HG03280 (cell line): Measurements from ENCODE around the gene ATMIN.

Source experiments
- ATAC-seq: cut with Tn5 transposase; IDR thresholded peaks from one replicate; pipeline ENCODE4 v1.9.1; 2021; ENCODE audit warnings: mild to moderate bottlenecking, moderate library complexity; ENCODE audit not compliant: unreplicated experiment

ATMIN gene

DNA sequence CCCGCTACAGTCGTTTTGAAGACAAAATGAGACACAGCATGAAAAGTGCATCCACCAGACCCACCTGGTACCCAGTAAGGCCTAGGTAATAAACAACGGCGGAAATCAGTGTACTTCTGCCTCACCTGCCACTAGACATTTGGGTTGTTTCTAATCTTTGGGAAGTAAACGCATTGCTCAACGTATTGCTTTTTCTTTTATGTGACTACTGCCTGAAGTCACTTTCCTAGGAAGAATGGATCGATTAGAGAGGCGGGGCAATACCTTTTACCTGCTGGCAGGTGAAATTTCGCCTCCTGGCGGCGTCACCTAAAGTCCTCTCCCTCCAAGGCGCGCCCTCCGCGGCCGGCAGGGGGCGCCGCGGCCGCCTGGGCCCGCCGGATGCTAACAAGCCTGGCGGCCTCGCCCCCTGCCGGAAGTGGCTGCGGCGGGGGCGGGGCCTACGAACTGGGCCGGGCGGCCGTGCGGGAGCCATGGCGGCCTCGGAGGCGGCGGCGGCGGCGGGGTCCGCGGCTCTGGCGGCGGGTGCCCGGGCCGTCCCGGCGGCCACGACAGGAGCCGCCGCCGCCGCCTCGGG is at the start of gene ATMIN:
TSS of gene ATMIN (plus strand) at position 445 of the 577 bp plus-strand sequence. CDS start at position 474, 29 bp downstream.
- ATAC-seq: peak; percentile 93

GRCh38 chr16:80986557-80986956 is 49.1 kb upstream of the ATMIN start:
- ATAC-seq: no peak

DNA sequence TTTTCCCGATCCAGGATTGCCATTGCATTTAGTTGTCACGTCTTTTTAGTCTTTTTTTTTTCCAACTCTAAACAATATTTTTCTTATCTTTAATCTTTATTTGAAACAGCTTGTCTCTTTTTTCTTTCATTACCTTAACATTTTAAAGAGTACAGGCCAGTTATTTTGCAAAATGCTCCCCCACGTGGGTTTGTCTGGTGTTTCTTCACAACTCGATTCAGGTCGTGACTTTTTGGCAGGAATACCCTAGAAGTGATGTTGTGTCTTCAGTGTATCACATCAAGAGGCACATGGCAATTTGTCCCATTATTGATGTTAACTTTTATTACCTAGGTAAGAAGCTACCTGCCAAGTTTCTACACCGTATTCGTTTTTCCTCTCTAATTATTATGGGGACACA is 46.9 kb upstream of the ATMIN start:
- ATAC-seq: no peak

DNA sequence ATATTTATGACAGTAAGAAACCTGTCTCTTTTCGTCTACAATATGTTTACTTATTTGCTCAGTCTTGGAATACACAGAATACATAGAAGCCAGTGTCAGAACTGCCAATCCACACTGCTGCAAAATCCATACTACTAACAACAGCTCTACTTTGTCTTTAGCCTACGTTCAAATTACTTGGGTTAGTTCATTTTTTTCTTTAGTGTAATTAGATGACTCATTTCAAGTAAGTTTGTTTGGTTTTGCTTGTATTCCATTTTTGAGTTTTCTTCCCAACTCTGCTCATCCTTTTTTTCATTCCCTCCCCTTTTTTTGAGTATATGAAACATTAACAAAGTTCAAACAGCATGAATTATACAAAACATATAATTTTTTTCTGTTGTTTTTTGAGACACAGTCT is 45.8 kb upstream of the ATMIN start:
- ATAC-seq: no peak

DNA sequence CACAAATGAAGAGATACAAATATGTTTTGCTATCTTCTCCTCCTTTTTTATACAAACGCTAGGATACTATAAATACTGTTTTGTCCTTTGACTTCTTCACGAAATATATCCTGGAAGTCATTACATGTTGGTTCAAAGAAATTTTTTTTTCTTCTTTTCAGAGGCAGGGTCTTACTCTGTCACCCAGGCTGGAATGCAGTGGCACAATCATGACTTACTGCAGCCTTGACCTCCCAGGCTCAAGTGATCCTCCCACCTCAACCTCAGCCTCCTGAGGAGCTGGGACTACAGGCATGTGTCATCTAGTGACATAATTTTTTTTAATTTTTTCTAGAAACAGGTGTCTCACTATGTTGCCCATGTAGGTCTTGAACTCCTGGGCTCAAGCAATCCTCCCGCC is 45.1 kb upstream of the ATMIN start:
- ATAC-seq: no peak

DNA sequence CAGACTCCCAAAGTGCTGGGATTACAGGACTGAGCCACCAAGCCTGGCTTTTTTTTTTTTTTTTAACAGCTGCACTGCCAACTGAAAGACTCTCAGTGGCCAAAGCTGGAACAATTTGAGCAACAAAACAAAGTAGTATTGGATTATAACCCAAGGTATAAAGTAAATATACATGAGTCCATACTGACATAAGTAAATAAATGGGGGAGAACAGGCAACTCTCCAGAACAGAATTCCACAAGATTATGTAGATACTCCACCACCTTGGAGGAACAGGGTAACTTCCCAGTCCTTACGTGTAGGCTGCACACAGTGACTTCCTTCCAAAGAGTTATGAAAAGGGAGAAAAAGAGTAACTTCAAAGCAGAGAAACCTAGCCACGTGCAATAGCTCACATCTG is 44.7 kb upstream of the ATMIN start:
- ATAC-seq: no peak

GRCh38 chr16:80991792-80992430 is 43.7 kb upstream of the ATMIN start:
- ATAC-seq: no peak

GRCh38 chr16:80992676-80993293 is 42.9 kb upstream of the ATMIN start:
- no peak for ATAC-seq

GRCh38 chr16:80993307-80993706 is 42.3 kb upstream of the ATMIN start:
- no peak for ATAC-seq

- no peak for ATAC-seq
Measured at GRCh38 chr16:80993834-80994233, 41.8 kb upstream of the ATMIN start.

DNA sequence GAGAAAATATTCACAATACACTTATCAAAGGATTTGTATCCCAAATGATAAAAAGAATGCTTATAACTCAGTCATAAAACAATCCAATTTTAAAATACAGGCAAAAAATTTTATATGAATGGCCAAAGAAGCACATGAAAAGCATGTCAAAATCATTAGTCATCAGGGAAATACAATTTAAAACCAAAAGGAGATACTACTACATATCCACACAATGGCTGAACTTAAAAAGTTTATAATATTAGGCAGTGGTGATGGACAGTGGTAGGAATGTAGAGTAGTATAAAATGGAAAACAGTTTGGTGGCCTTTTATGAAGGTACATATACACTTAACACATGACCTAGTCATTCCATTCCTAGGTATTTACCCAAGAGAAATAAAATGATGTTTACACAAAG is 41.2 kb upstream of the ATMIN start:
- no peak for ATAC-seq

DNA sequence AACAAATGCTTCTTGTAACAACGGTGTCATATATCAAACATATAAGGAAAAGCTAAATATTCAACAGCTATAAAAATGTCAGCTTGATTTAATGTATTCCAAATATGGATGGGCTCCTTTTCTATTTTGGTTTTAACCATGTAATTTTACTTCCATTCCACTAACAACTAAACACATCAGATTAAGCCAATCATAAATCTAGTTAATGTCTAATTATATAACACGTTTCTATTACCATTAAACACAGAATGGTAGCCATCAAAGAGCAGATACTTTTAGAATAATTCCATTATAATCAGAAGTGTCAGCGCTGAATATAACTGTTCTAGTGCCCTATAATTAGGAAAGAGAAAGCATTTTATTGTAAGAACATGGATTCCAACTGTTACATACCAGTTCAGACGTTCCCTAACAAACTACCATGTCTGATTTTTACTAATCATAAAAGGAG is 38.9 kb upstream of the ATMIN start:
- no peak for ATAC-seq

- ATAC-seq: no peak
Measured at GRCh38 chr16:80997139-80997798, 38.4 kb upstream of the ATMIN start.

DNA sequence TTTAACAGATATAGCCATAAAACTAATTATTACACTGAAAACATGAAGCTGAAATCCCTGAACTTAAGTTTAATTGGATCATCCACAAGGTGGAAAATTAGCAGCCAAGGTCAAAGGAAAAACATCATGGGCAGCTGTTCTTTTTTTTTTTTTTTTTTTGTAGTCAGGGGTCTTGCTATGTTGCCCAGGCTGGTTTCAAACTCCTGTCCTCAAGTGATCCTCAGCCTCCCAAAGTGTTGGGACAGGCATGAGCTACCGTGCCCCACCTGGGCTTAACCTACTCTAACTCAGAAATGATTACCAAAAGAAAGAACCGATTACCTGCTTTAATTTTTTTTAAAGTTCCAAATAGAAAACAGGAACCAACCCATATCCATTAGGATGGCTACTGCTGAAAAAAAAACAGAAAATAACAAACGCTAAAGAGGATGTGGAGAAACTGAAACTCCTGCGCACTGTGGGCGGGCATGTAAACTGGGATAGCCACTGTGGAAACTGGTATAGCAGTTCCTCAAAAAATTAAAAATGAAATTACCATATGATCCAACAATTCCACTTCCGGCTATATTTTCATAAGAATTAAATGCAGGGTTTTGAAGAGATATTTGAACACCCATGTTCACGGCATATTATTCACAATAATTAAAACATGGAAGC is 37.5 kb upstream of the ATMIN start:
- no peak for ATAC-seq

GRCh38 chr16:81000873-81001272 is 34.8 kb upstream of the ATMIN start:
- no peak for ATAC-seq

GRCh38 chr16:81001330-81001729 is 34.3 kb upstream of the ATMIN start:
- no peak for ATAC-seq

GRCh38 chr16:81003064-81003463 is 32.6 kb upstream of the ATMIN start:
- ATAC-seq: no peak

- ATAC-seq: no peak
Measured at GRCh38 chr16:81003610-81004460, 31.8 kb upstream of the ATMIN start.

DNA sequence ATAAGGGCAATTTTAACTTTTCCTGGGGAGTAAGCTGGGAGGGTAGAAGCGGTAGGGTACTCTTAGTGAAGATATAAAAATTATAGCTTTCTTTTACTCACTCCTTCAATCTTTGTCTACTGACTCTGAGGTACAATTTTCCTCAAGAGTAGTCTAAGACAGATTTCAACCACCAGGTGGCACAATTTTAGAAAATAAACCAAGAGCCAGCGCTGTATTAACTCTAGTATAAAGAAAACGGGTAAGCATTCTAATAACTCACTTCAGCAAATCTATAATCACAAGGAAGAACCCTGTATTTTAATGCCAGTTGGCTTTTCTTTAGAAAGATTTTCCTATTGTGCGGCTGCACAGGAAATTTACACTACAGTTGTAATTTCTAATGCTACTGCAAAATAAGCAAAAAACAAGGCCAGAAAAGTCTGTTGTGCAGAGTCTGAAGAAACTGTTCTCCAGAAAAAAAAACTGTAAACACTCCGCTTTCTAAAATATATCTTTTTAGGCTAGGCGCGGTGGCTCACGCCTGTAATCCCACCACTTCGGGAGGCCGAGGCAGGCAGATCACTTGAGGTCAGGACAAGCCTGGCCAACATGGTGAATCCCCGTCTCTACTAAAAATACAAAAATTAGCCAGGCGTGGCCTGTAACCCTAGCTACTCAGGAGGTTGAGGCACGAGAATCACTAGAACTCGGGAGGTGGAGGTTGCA is 30.8 kb upstream of the ATMIN start:
- ATAC-seq: no peak

GRCh38 chr16:81005610-81006161 is 30.0 kb upstream of the ATMIN start:
- no peak for ATAC-seq
